Keratinocyte (primary cell): ENCODE results near the gene ABHD10.

ENCODE experiments used
- CTCF ChIP-seq, 3 experiments: IDR thresholded peaks in 1 of 3; conservative IDR thresholded peaks in 1 of 3; optimal IDR thresholded peaks in 1 of 3; 2 replicates in 2 of 3; 3 replicates in 1 of 3; pipeline versions ENCODE3 to v1.5.1; 2011; ENCODE audit warnings: low read length in 3 of 3, mild to moderate bottlenecking in 3 of 3, moderate library complexity in 2 of 3, control low read depth in 1 of 3, inconsistent platforms in 1 of 3; ENCODE audit not compliant: insufficient read depth in 2 of 3; ENCODE audit errors: extremely low read depth in 1 of 3
- EZH2 ChIP-seq: IDR thresholded peaks from one replicate; pipeline ENCODE4 v1.6.1; 2012; ENCODE audit warnings: inconsistent platforms, mild to moderate bottlenecking, low read length, moderate library complexity

DNA sequence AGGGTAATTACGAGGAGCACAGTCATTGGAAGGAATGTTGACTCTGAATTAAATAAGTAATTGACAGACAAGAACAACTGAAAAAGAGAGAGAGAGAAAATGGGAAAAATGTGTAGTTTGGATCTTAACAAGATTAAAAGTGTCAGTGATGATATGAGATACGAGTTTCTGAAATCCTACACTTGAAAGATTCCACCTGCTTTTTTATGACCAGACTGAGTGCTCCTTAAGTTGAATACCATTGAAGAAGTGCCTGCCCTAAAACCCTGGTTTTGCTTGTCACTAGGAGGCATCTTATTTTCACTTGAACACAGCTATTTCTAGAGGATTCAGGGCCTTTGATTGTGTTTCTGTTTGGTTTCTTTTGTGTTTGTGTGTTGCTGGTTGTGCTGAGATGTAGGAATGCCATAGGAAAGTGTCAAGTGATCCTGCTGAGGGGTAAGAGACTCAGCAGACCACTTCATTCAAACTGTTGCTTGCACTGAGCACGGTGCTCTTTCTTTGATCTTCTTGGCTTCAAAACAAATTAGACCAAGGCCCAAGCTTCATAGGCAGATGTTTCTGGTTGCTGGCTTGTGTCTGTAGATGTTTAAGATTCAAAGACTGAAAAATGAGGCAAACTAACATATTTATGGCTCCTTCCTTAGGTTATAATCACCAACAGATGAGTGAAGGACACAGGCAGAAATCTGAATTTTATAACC is 17.2 kb upstream of the ABHD10 start:
- TF ChIP-seq EZH2: no peak
- TF ChIP-seq CTCF (optimal IDR thresholded peaks at IDR 0.05 in 1 of 3, IDR thresholded peaks at IDR 0.05 in 1 of 3, conservative IDR thresholded peaks at IDR 0.05 in 1 of 3; ENCODE audit: extremely low read depth in 1 of 3, insufficient read depth in 2 of 3, low read length in 3 of 3): no peak
